NCI-H2107 treated with DMSO at 0.1 percent for 48 hours (cell line): ENCODE data around the gene FEM1B.
A peak's percentile ranks its signal among the peaks of the same experiment; 100 is the strongest.
"Not testable (repeated sequence)": the region's sequence is repeated elsewhere in the genome, so short reads cannot be mapped to it uniquely, and the experiment has no call there.

ENCODE experiments used
- DNase-seq: peaks from one replicate; lab custom pipeline; 2025; ENCODE audit not compliant: unreplicated experiment; lab: John Stamatoyannopoulos, UW

Gene FEM1B

GRCh38 chr15:68277603-68278344 lies at the start of gene FEM1B:
Gene FEM1B, plus strand, starts transcription at chr15:68277745. Its CDS starts 673 bp downstream, at chr15:68278418.
- DNase-seq: peak; percentile 63

DNA sequence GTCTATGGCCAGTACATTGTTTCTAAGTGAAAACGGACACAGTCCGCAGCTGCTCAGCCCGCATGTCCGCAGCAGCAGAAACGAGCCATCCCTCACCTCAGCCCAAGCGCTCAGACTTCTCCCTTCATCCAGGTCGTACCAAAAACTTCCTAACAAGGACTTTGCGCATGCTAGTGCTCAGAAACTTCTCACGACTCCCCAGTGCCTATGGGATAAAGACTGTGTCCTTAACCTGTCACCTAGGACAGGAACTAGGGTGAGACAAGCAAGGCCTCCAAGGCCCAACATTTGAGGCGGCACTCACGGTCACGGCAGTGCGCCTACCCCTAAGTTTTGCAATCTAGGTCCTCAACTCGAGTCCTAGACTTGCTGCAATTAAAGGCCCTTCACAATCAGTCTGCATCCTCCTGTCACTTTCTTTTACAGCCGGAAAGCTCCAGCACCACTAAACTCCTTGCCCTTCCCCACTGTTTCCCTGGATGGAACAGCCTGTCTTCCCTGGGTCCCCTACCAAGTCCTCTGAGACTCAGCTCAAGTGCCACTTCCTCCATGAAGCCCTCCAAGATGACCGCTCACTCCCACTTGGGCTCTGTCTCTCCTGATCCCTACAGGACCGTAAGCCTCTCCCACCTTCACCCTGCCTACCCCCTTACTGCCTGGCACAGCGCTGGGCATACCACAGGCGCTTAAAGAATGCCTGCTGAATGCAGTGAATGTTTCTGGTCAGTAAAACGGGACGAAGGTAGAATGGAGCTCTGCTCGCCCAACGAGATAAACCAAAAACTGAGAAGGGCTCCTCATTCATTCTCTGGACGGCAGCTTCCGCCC lies 49.2 kb upstream of the FEM1B start:
- no peak for DNase-seq

GRCh38 chr15:68228971-68229385 lies 48.6 kb upstream of the FEM1B start:
- no peak for DNase-seq

DNA sequence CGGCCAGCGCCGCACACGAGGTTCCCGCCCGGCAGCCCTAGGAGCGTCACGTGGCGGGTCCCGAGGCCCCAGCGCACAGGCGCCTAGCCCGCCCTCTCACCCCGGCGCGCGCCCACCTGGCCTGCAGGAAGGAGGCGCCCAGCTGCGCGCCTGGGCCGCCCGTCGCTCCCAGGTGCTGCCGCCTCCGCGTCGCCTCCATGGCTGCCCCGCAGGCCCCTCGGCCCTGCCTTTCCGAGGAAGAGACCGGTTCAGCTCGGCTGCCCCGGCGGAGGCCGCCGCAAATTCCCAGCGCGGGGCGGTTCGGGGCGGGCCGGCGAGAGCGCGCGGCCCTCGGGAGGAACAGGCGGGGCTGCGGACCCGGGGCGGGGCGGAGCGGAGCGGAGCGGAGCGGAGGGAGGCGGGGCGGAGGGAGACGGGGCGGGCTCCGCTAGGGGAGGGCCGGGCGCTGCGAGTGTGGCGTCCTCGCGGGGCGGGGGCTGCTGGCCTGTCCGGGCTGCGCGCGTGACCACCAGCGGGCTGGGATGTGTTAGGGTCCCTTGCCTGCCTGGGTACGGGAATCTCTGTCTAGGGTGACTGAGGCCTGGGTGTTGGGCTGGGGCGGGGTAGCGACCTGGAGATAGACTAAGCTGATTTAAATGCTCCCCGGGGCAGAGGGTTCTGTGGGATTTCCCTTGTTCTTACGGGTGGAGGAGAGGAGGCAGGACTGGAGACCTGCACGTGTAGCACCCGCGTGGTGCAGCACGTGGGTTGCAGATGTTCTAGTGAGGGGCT lies 48.0 kb upstream of the FEM1B start, which contains the start of gene CLN6:
CLN6 (minus strand) TSS at position 343 of the 771 bp plus-strand sequence; CDS start at position 199, 144 bp downstream.
- peak; percentile 25 for DNase-seq

- DNase-seq: no peak
Measured at GRCh38 chr15:68230157-68231100, 47.1 kb upstream of the FEM1B start.

DNA sequence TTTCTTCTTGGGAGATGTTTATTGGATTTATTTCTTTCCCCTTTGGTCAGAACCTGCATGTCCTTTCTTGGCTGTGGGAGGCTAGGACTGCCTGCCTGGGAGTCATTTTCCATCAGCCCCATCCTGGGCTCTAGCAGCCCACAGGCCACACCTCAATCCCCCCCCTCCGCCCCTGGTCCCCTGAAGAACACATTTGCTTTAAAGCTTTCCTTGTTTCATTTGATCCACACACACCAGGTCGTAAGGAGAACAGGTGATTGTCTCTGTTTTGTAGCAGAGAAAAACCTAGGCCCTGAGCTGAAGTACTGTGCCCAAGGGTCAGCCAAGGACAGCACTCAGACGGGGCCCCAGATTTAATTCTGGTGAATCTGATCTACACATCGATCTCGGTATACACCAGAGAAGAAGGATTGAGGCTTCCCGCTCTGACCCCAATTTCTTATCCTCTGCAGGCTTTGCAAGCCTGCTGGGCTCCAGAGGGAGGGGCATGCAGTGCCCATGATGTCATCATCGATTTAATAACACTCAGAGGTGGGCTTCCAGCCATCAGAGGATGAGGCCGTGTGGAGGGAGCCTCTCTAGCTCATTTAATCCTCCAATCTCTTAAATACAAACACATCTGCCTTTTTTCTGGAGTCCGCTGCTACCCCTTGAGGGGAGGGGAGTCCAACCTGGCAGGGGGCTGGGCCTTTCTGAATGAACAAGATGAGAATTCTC lies 46.3 kb upstream of the FEM1B start:
- no peak for DNase-seq

- DNase-seq: no peak
Measured at GRCh38 chr15:68232449-68232848, 45.1 kb upstream of the FEM1B start.

- no peak for DNase-seq
Measured at GRCh38 chr15:68232937-68233336, 44.6 kb upstream of the FEM1B start.

DNA sequence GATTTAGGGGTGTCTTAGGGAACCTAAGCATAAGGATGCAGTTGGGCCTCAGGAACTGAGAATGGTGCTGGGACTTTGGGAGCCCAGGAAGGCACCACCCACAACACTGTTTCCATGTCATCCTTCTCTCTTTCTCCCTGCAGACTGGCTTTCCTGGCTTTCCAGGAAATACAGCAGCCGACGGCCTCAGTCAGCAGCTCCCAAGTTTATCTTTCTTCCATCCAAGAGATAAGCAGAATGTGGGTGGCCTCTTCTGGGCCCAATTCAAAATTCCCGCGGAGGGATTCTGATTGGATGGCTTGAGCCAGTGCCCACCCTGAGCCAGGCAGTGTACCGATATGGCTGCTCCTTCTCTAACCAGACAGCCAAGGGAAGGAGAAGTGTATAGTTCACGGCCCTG lies 43.5 kb upstream of the FEM1B start:
- no peak for DNase-seq

- DNase-seq: not testable (repeated sequence)
Measured at GRCh38 chr15:68234520-68234919, 43.0 kb upstream of the FEM1B start.

- DNase-seq: no peak
Measured at GRCh38 chr15:68235022-68235421, 42.5 kb upstream of the FEM1B start.

- DNase-seq: no peak
Measured at GRCh38 chr15:68239025-68239424, 38.5 kb upstream of the FEM1B start.

- DNase-seq: no peak
Measured at GRCh38 chr15:68241088-68241935, 36.2 kb upstream of the FEM1B start.

DNA sequence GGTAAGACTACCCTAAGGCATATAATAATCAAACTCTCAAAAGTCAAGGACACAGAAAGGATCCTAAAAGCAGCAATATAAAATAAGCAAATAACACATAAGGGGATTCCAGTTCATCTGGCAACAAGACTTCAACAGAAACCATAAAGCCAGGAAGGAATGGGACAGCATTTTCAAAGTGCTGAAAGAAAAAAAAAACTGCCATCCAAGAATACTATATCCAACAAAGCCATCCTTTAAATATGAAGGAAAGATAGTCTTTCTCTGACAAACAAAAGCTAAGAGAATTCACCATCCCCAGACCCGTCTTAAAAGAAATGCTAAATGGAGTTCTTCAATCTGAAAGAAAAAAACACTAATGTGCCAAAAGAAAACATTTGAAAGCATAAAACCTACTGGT lies 33.3 kb upstream of the FEM1B start:
- DNase-seq: no peak

DNA sequence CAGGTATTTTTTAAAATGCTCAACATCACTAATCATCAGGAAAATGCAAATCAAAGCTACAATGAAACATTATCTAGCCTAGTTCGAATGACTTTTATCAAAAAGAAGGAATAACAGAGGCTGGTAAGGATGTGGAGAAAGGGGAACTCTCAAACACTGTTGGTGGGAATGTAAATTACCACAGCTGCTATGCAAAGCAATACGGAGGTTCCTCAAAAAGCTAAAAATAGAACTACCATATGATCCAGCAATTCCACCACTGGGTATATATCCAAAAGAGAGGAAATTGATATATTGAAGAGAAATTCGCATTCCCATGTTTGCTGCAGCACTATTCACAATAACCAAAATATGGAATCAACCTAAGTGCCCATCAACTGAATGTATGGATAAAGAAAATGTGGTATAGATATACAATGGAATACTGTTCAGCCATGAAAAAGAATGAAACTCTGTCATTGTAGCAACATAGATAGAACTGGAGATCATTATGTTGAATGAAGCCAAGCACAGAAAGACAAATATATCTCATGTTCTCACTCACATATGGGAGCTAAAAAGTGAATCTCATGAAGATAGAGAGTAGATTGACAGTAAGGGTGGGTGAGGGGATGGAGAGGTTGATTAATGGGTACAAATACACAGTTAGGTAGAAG lies 28.4 kb upstream of the FEM1B start:
- DNase-seq: no peak

GRCh38 chr15:68252925-68253534 lies 24.5 kb upstream of the FEM1B start:
- peak; percentile 67 for DNase-seq

- DNase-seq: peak; percentile 64
Measured at GRCh38 chr15:68256675-68257450, 20.7 kb upstream of the FEM1B start.
